Measurements from ENCODE around the gene ORM2. TPM values are rescaled to one million over a fixed set of nuclear protein-coding genes. Genes with fewer than 3 reads are reported as not detected.
"Not testable (repeated sequence)": the region's sequence is repeated elsewhere in the genome, so short reads cannot be mapped to it uniquely, and the experiment has no call there.

ORM2 gene
- total RNA-seq: not detected in 2 replicates

DNA sequence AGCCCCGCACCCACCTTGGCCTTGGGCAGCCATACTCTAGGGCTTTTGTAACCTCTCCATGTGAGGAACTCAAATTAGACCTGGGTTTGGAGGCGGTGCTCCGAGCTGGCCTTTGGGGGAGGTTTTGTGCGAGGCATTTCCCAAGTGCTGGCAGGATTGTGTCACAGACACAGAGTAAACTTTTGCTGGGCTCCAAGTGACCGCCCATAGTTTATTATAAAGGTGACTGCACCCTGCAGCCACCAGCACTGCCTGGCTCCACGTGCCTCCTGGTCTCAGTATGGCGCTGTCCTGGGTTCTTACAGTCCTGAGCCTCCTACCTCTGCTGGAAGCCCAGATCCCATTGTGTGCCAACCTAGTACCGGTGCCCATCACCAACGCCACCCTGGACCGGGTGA lies at the start of gene ORM2:
ORM2 (plus strand) TSS at position 245 of the 398 bp plus-strand sequence; CDS start at position 281, 36 bp downstream.
- DNase-seq; H3K4me3 Mint-ChIP-seq; H3K4me1 Mint-ChIP-seq; intact Hi-C loops (cut with micrococcal nuclease); H3K27ac Mint-ChIP-seq; ATAC-seq (ENCODE audit: low read depth); CTCF ChIA-PET; H3K27me3 Mint-ChIP-seq; H3K36me3 Mint-ChIP-seq (ENCODE audit: low read depth); H3K9me3 Mint-ChIP-seq; POLR2A ChIA-PET: not testable (repeated sequence)

DNA sequence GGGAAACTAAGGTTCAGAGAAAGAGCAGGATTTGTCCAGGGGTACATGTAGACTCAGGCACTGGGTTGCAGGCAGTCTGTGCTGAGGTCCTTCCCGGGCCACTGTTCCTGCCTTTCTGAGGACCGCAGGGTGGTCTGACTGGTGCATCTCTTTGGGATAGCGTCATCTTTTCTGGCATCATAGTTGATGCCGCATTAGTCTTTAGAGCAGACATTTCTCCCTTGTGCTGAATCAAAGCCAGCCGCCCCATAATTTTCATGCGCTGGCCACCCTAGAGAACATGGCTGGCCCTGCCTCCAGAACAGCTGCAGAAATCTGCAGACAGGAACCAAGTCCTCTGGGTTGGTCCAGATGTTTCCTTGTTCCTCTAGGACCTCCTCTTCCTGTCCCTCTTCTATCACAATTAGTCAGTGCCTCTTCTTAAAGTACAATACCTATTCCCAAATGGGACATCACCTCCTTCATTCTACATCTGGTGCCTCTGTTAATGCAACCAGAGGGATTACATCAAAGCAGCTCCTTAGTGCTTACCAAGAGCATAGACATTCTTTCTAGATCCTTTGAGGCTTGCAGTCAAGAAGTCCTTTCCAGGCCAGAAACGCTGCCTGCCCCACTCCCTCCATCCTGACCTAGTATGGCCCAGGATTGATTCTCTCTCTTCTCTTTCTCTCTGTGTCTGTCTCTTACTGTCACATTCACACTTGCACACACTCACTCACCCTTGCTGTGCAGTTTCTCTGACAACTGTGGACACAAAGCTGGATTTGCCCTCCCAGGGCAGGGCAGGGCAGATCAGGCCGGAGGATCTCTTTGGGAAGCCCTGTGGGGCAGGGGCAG lies 48.8 kb upstream of the ORM2 start:
- DNase-seq: no peak
- Mint-ChIP-seq H3K27me3 (peaks cover 1% of the 10 kb centered on the region), H3K4me3 (no peak overlapping the region), H3K27ac (no peak overlapping the region), H3K36me3 (ENCODE audit: low read depth) (no peaks in the 10 kb centered on the region), H3K9me3 (no peaks in the 10 kb centered on the region), H3K4me1 (no peaks in the 10 kb centered on the region)
- TF ChIP-seq, protein P1, sequence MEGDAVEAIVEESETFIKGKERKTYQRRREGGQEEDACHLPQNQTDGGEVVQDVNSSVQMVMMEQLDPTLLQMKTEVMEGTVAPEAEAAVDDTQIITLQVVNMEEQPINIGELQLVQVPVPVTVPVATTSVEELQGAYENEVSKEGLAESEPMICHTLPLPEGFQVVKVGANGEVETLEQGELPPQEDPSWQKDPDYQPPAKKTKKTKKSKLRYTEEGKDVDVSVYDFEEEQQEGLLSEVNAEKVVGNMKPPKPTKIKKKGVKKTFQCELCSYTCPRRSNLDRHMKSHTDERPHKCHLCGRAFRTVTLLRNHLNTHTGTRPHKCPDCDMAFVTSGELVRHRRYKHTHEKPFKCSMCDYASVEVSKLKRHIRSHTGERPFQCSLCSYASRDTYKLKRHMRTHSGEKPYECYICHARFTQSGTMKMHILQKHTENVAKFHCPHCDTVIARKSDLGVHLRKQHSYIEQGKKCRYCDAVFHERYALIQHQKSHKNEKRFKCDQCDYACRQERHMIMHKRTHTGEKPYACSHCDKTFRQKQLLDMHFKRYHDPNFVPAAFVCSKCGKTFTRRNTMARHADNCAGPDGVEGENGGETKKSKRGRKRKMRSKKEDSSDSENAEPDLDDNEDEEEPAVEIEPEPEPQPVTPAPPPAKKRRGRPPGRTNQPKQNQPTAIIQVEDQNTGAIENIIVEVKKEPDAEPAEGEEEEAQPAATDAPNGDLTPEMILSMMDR (IDR thresholded peaks at IDR 0.05): no peak
- ChIA-PET CTCF (no interaction called here), POLR2A (no interaction called here)
- no peak for ATAC-seq (ENCODE audit: low read depth)
- intact Hi-C loops (cut with micrococcal nuclease): no loop called here

DNA sequence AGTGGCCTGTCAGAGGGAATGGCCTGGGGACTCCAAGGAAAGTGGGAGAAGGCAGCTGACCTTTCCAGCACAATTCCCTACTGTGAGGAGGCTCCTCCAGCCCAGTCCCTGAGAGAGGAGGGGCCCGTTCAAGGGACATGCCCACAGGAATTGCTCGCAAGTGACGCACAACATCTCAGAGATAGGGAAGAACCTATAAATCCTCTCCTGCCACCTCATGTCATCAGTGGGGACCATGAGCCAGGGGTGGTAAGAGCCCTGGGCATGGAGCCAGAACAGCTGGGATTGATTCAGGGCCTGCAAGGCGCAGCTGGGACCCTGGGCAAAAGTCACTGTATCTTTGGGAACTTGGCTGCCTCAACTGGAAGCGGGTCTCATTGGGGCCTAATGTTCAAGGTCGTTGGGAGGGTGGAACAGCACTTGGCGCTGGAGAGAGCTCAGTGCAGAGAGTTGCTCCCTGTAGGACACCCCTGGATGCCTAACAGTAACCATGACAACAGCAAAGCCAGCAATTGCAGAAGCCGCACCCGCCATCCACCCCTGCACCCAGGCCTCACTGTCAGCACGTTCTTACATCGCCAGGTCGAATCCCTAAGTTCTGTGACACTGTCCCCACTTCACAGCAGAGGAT lies 48.1 kb upstream of the ORM2 start:
- Mint-ChIP-seq H3K27ac (no peak overlapping the region), H3K9me3 (no peaks in the 10 kb centered on the region), H3K36me3 (ENCODE audit: low read depth) (no peaks in the 10 kb centered on the region), H3K4me1 (no peaks in the 10 kb centered on the region), H3K27me3 (peaks cover 1% of the 10 kb centered on the region), H3K4me3 (no peak overlapping the region)
- ChIA-PET CTCF (no interaction called here), POLR2A (no interaction called here)
- intact Hi-C loops (cut with micrococcal nuclease): no loop called here
- TF ChIP-seq, protein P1 (IDR thresholded peaks at IDR 0.05): no peak
- no peak for ATAC-seq (ENCODE audit: low read depth)
- DNase-seq: no peak

DNA sequence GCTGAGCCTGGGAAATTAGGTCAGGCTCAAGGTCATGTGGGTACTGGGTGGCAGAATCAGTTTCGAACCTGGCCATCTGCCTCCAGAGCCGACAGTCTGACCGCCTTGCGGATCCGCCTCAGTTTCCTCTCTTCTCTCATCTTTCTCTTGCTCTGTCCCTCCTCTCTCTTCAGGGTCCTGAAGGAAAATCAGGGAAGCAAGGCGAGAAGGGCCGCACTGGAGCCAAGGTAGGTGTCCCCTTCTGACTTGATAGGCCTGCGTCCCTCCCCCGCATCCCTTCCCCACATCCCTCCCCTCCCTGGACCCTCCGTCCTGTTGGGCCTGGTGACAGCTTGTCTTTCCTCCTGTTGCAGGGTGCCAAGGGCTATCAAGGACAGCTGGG lies 47.6 kb upstream of the ORM2 start:
- POLR2A ChIA-PET: no interaction called here
- Mint-ChIP-seq H3K9me3 (no peaks in the 10 kb centered on the region), H3K36me3 (ENCODE audit: low read depth) (no peaks in the 10 kb centered on the region), H3K4me3 (no peak overlapping the region), H3K27ac (no peak overlapping the region), H3K27me3 (peaks cover 1% of the 10 kb centered on the region), H3K4me1 (no peaks in the 10 kb centered on the region)
- DNase-seq (no peak), ATAC-seq (ENCODE audit: low read depth) (no peak)
- intact Hi-C loops (cut with micrococcal nuclease): no loop called here
- CTCF ChIA-PET: interaction anchor here (0.8 kb wide), 1 partner anchor 9 kb away, joined by 3 read pairs; no protein-coding TSS in a partner anchor
- TF ChIP-seq, protein P1 (IDR thresholded peaks at IDR 0.05): no peak

DNA sequence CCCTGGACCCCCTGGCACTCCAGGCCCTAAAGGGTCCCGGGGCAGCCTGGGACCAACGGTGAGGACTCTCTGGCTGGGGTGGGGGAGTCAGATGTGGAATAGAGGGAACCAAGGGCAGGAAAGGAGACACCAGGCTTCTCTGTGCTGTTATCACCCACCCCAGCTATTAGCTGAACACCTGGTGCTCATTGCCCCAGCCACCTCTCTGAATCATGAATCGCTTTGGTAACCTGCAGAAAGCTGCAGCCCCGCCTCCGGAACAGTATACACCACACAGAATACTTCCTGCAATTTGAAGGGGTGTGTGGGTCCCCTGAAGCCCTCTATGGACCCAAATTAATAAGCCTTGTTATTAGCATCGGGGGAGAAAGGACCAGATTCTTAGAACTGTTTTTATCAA lies 47.2 kb upstream of the ORM2 start:
- no peak for DNase-seq
- Mint-ChIP-seq H3K36me3 (ENCODE audit: low read depth) (no peaks in the 10 kb centered on the region), H3K9me3 (no peaks in the 10 kb centered on the region), H3K27ac (no peak overlapping the region), H3K27me3 (peaks cover 1% of the 10 kb centered on the region), H3K4me1 (no peaks in the 10 kb centered on the region), H3K4me3 (no peak overlapping the region)
- TF ChIP-seq, protein P1 (IDR thresholded peaks at IDR 0.05): no peak
- CTCF ChIA-PET: interaction anchor here (0.8 kb wide), 1 partner anchor 8 kb away, joined by 3 read pairs; no protein-coding TSS in a partner anchor
- intact Hi-C loops (cut with micrococcal nuclease): no loop called here
- no peak for ATAC-seq (ENCODE audit: low read depth)
- POLR2A ChIA-PET: no interaction called here
